Peyer's patch (tissue), 4 donors: ENCODE results near the gene MED17.

ENCODE experiments used
- POLR2A ChIP-seq, 2 donors: fragments of 450-650 bp; IDR thresholded peaks; one replicate each; pipeline ENCODE4 v1.5.1; 2017; ENCODE audit warnings: antibody characterized with exemption in 2 of 2, mild to moderate bottlenecking in 2 of 2, moderate library complexity in 2 of 2
- TF ChIP-seq, protein P1 (sequence below), 6 experiments: fragments of 450-650 bp in 4 of 6; fragments of 200-600 bp in 2 of 6; sonication (generic) in 1 of 6; IDR thresholded peaks; one replicate each; pipeline ENCODE4 v1.5.1; 2017 to 2019; ENCODE audit warnings: antibody characterized with exemption in 6 of 6, mild to moderate bottlenecking in 3 of 6, moderate library complexity in 1 of 6

DNA sequence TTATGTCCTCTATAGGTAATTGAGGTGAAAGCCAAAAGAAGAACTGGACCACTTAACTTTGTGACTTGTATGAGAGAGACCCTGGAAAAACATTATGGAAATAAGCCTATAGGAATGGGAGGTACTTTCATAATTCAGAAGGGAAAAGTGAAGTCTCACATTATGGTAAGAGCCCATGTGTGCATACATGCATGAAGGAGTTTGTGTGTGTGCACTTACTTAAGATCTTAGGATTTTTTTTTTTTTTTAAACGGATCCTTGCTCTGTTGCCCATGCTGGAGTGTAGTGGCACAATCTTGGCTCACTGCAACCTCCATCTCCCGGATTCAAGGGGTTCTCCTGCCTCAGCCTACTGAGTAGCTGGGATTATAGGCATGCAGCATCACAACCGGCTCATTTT is 26.8 kb upstream of the MED17 start:
- TF ChIP-seq, protein P1, sequence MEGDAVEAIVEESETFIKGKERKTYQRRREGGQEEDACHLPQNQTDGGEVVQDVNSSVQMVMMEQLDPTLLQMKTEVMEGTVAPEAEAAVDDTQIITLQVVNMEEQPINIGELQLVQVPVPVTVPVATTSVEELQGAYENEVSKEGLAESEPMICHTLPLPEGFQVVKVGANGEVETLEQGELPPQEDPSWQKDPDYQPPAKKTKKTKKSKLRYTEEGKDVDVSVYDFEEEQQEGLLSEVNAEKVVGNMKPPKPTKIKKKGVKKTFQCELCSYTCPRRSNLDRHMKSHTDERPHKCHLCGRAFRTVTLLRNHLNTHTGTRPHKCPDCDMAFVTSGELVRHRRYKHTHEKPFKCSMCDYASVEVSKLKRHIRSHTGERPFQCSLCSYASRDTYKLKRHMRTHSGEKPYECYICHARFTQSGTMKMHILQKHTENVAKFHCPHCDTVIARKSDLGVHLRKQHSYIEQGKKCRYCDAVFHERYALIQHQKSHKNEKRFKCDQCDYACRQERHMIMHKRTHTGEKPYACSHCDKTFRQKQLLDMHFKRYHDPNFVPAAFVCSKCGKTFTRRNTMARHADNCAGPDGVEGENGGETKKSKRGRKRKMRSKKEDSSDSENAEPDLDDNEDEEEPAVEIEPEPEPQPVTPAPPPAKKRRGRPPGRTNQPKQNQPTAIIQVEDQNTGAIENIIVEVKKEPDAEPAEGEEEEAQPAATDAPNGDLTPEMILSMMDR (IDR thresholded peaks at IDR 0.05) = no peak
- no peak for TF ChIP-seq POLR2A (IDR thresholded peaks at IDR 0.05)
